Left renal pelvis (tissue), 4 donors: Measurements from ENCODE around the gene JMJD1C. TPM values are rescaled to one million over a fixed set of nuclear protein-coding genes. Genes with fewer than 3 reads are reported as not detected.
A peak's percentile ranks its signal among the peaks of the same experiment; 100 is the strongest.
"Not testable (repeated sequence)": the region's sequence is repeated elsewhere in the genome, so short reads cannot be mapped to it uniquely, and the experiment has no call there.

Experiments
- DNase-seq, 4 donors: peaks; one replicate each; pipeline ENCODE4 v3.0.0-alpha.2; 2013; ENCODE audit warnings: low read depth in 4 of 4, low spot score in 3 of 4
- polyA plus RNA-seq, 4 donors: library from polyadenylated mRNA; unstranded; fragments of 120-200 nt; gene quantifications; one replicate each; pipeline ENCODE4 v1.2.1, GENCODE V29; 2013; ENCODE audit not compliant: insufficient read length in 4 of 4

The JMJD1C gene
- polyA plus RNA-seq, result 100 to 1,000 TPM in 3 of 4 donors, 10 to 100 TPM in 1; 98.9 to 135 (median 107) TPM

GRCh38 chr10:63465293-63466143 lies at the start of gene JMJD1C:
Gene JMJD1C (minus strand): TSS chr10:63465977. CDS start chr10:63465662, 315 bp downstream.
- DNase-seq, result peak; percentile 59 to 78 (median 77)

GRCh38 chr10:63515002-63515763 lies 49.4 kb upstream of the JMJD1C start:
- DNase-seq, result no peak

GRCh38 chr10:63506554-63506953 lies 40.8 kb upstream of the JMJD1C start:
- no peak for DNase-seq

- no peak for DNase-seq
These were observed 39.8 kb upstream of the JMJD1C start for GRCh38 chr10:63505562-63505961.

GRCh38 chr10:63504145-63504881 lies 38.5 kb upstream of the JMJD1C start:
- DNase-seq, result no peak

- DNase-seq, result no peak
These were observed 37.6 kb upstream of the JMJD1C start for GRCh38 chr10:63503395-63503794.

- no peak for DNase-seq
These were observed 37.1 kb upstream of the JMJD1C start for GRCh38 chr10:63502832-63503231.

GRCh38 chr10:63501954-63502353 lies 36.2 kb upstream of the JMJD1C start:
- no peak for DNase-seq

- DNase-seq, result not testable (repeated sequence)
These were observed 34.8 kb upstream of the JMJD1C start for GRCh38 chr10:63500551-63500950.

GRCh38 chr10:63498665-63499064 lies 32.9 kb upstream of the JMJD1C start:
- DNase-seq, result no peak

- DNase-seq, result no peak
These were observed 31.5 kb upstream of the JMJD1C start for GRCh38 chr10:63497321-63497720.

GRCh38 chr10:63496561-63496960 lies 30.8 kb upstream of the JMJD1C start:
- DNase-seq, result no peak

GRCh38 chr10:63494951-63495350 lies 29.2 kb upstream of the JMJD1C start:
- DNase-seq, result no peak

- DNase-seq, result no peak
These were observed 27.2 kb upstream of the JMJD1C start for GRCh38 chr10:63493004-63493403.

- not testable (repeated sequence) for DNase-seq
These were observed 26.5 kb upstream of the JMJD1C start for GRCh38 chr10:63492317-63492690.

- no peak for DNase-seq
These were observed 26.0 kb upstream of the JMJD1C start for GRCh38 chr10:63491588-63492316.

GRCh38 chr10:63489838-63490237 lies 24.1 kb upstream of the JMJD1C start:
- no peak for DNase-seq

- no peak for DNase-seq
These were observed 22.2 kb upstream of the JMJD1C start for GRCh38 chr10:63487990-63488389.

- DNase-seq, result no peak
These were observed 18.2 kb upstream of the JMJD1C start for GRCh38 chr10:63483983-63484382.

- DNase-seq, result no peak
These were observed 16.1 kb upstream of the JMJD1C start for GRCh38 chr10:63481815-63482421.
